ENCODE data around the gene GRK5.

GRCh38 chr10:119217991-119218490 is 10.7 kb downstream of the GRK5 start:
- TF ChIP-seq CTCF (IDR thresholded peaks at IDR 0.05) (no peak), POLR2AphosphoS5 (IDR thresholded peaks at IDR 0.05) (no peak), POLR2A (IDR thresholded peaks at IDR 0.05) (no peak)

Data from prostate gland (tissue), 2 donors.